Mammary epithelial cell (primary cell): ENCODE data around the gene ACER3.
A peak's percentile ranks its signal among the peaks of the same experiment; 100 is the strongest.

Source experiments
- CTCF ChIP-seq, 2 donors: IDR thresholded peaks in 1 of 2; conservative IDR thresholded peaks in 1 of 2; 2 replicates each; pipeline ENCODE4 v1.5.1; 2011 to 2012; ENCODE audit warnings: inconsistent platforms in 2 of 2, low read length in 2 of 2, mild to moderate bottlenecking in 2 of 2, control low read depth in 1 of 2, low read depth in 1 of 2; ENCODE audit not compliant: insufficient read depth in 1 of 2; ENCODE audit errors: extremely low read depth in 1 of 2
- EZH2 ChIP-seq: IDR thresholded peaks from 2 replicates; pipeline ENCODE4 v1.6.1; 2012; ENCODE audit warnings: low read length, inconsistent platforms, borderline replicate concordance

GRCh38 chr11:76838678-76839068 lies 22.0 kb upstream of the ACER3 start:
- peak in 1 of 2 donors; percentile 31 for TF ChIP-seq CTCF (conservative IDR thresholded peaks at IDR 0.05 in 1 of 2, IDR thresholded peaks at IDR 0.05 in 1 of 2; ENCODE audit: extremely low read depth in 1 of 2, insufficient read depth in 1 of 2, low read depth in 1 of 2, low read length in 2 of 2)
- no peak for TF ChIP-seq EZH2
